Measurements from ENCODE around the gene RGR.

The RGR gene

GRCh38 chr10:84200537-84201243 lies 44.2 kb upstream of the RGR start:
- no peak overlapping the region for H3K27ac ChIP-seq
- H3K4me3 ChIP-seq (ENCODE audit: low read depth in 1 of 2, low read length in 1 of 2), result no peak overlapping the region
- no peaks in the 10 kb centered on the region for H3K9me3 ChIP-seq
- TF ChIP-seq, protein P1, sequence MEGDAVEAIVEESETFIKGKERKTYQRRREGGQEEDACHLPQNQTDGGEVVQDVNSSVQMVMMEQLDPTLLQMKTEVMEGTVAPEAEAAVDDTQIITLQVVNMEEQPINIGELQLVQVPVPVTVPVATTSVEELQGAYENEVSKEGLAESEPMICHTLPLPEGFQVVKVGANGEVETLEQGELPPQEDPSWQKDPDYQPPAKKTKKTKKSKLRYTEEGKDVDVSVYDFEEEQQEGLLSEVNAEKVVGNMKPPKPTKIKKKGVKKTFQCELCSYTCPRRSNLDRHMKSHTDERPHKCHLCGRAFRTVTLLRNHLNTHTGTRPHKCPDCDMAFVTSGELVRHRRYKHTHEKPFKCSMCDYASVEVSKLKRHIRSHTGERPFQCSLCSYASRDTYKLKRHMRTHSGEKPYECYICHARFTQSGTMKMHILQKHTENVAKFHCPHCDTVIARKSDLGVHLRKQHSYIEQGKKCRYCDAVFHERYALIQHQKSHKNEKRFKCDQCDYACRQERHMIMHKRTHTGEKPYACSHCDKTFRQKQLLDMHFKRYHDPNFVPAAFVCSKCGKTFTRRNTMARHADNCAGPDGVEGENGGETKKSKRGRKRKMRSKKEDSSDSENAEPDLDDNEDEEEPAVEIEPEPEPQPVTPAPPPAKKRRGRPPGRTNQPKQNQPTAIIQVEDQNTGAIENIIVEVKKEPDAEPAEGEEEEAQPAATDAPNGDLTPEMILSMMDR (IDR thresholded peaks at IDR 0.05), result no peak
- H3K4me1 ChIP-seq (ENCODE audit: control insufficient read depth in 1 of 2, insufficient read depth in 1 of 2, low read depth in 1 of 2, low read length in 1 of 2), result no peaks in the 10 kb centered on the region
- peaks cover 50% of the 10 kb centered on the region for H3K27me3 ChIP-seq
- no peaks in the 10 kb centered on the region for H3K36me3 ChIP-seq

DNA sequence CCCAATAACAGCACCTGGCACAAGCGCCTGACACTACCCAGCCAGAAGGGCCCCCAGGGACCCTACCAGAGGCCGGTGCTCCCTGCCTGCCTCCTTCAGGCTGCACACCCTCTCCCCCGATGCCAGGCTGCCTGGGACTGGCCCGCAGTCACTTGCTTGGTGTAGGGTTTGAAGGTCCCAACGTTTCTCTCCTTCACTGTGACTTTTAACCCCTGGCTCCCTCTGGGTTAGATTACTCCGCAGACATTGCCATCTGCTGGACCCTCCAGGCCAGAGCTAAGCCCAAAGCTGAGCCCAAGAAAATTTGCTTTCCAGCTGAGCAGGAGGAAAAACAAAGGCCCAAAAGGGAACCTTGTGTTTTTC lies 43.6 kb upstream of the RGR start:
- peaks cover 45% of the 10 kb centered on the region for H3K27me3 ChIP-seq
- no peak overlapping the region for H3K27ac ChIP-seq
- no peaks in the 10 kb centered on the region for H3K9me3 ChIP-seq
- no peak overlapping the region for H3K4me3 ChIP-seq (ENCODE audit: low read depth in 1 of 2, low read length in 1 of 2)
- no peaks in the 10 kb centered on the region for H3K4me1 ChIP-seq (ENCODE audit: control insufficient read depth in 1 of 2, insufficient read depth in 1 of 2, low read depth in 1 of 2, low read length in 1 of 2)
- H3K36me3 ChIP-seq, result no peaks in the 10 kb centered on the region
- TF ChIP-seq, protein P1 (IDR thresholded peaks at IDR 0.05), result no peak

- TF ChIP-seq, protein P1 (IDR thresholded peaks at IDR 0.05), result no peak
- Histone ChIP-seq H3K27me3 (peaks cover 40% of the 10 kb centered on the region), H3K36me3 (no peaks in the 10 kb centered on the region), H3K4me1 (ENCODE audit: control insufficient read depth in 1 of 2, insufficient read depth in 1 of 2, low read depth in 1 of 2, low read length in 1 of 2) (no peaks in the 10 kb centered on the region), H3K4me3 (ENCODE audit: low read depth in 1 of 2, low read length in 1 of 2) (no peak overlapping the region), H3K27ac (no peak overlapping the region), H3K9me3 (no peaks in the 10 kb centered on the region)
Observed at GRCh38 chr10:84201682-84202081, 43.2 kb upstream of the RGR start.

GRCh38 chr10:84202349-84202748 lies 42.5 kb upstream of the RGR start:
- Histone ChIP-seq H3K9me3 (no peaks in the 10 kb centered on the region), H3K27ac (no peak overlapping the region), H3K4me3 (ENCODE audit: low read depth in 1 of 2, low read length in 1 of 2) (no peak overlapping the region), H3K4me1 (ENCODE audit: control insufficient read depth in 1 of 2, insufficient read depth in 1 of 2, low read depth in 1 of 2, low read length in 1 of 2) (no peaks in the 10 kb centered on the region), H3K36me3 (no peaks in the 10 kb centered on the region), H3K27me3 (peaks cover 40% of the 10 kb centered on the region)
- TF ChIP-seq, protein P1 (IDR thresholded peaks at IDR 0.05), result no peak

DNA sequence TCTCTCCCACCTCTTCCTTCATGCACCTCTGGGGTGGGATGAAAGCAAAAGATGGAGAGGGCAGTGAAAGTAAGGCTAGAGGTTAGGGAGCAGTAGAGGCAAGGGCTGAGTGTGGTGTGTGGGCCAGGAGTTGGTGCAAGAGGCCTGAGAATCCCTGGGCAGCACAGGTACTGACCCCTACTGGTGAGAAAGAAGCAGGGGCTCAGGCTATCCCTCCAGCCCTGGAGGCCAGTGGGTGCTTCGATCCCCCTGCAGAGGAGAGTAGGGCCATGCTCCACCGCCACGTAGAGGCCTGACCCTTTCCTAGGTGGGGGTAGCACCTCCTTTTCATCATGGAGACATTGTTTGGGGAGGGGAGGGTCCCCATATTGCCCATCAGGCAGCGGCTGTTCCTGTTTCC lies 40.7 kb upstream of the RGR start:
- Histone ChIP-seq H3K9me3 (no peaks in the 10 kb centered on the region), H3K27me3 (peaks cover 40% of the 10 kb centered on the region), H3K4me1 (ENCODE audit: control insufficient read depth in 1 of 2, insufficient read depth in 1 of 2, low read depth in 1 of 2, low read length in 1 of 2) (no peaks in the 10 kb centered on the region), H3K36me3 (no peaks in the 10 kb centered on the region), H3K27ac (no peak overlapping the region), H3K4me3 (ENCODE audit: low read depth in 1 of 2, low read length in 1 of 2) (no peak overlapping the region)
- TF ChIP-seq, protein P1 (IDR thresholded peaks at IDR 0.05), result no peak

Data from neutrophil (primary cell).